ENCODE results near the gene PCDHB8.
"Not testable (repeated sequence)": the region's sequence is repeated elsewhere in the genome, so short reads cannot be mapped to it uniquely, and the experiment has no call there.

- TF ChIP-seq POLR2A (IDR thresholded peaks at IDR 0.05; ENCODE audit: low read length); BHLHE40 (IDR thresholded peaks at IDR 0.05; ENCODE audit: low read depth, low read length); CEBPB (IDR thresholded peaks at IDR 0.05); CTCF (IDR thresholded peaks at IDR 0.05); TP53 (CRISPR knock-in tag; IDR thresholded peaks at IDR 0.05); ESRRA (IDR thresholded peaks at IDR 0.05; ENCODE audit: borderline replicate concordance, low read length); JUN (IDR thresholded peaks at IDR 0.05); PHF8 (IDR thresholded peaks at IDR 0.05; ENCODE audit: borderline replicate concordance, low read depth): not testable (repeated sequence)
- TF ChIP-seq, protein P1, sequence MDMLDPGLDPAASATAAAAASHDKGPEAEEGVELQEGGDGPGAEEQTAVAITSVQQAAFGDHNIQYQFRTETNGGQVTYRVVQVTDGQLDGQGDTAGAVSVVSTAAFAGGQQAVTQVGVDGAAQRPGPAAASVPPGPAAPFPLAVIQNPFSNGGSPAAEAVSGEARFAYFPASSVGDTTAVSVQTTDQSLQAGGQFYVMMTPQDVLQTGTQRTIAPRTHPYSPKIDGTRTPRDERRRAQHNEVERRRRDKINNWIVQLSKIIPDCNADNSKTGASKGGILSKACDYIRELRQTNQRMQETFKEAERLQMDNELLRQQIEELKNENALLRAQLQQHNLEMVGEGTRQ (IDR thresholded peaks at IDR 0.05), result not testable (repeated sequence)
Measured at GRCh38 chr5:141179371-141179770, 1.8 kb downstream of the PCDHB8 start.

All from A549 (cell line).